ENCODE data around the gene CD46. TPM values are rescaled to one million over a fixed set of nuclear protein-coding genes. Genes with fewer than 3 reads are reported as not detected.

Gene CD46
- total RNA-seq, 4 donors from 2014 or later, result 65.5 to 209 (median 180) TPM

GRCh38 chr1:207740207-207740606, 11.6 kb upstream of the CD46 start:
- Histone ChIP-seq H3K4me1 (no peaks in the 10 kb centered on the region), H3K27ac (no peak overlapping the region), H3K27me3 (no peaks in the 10 kb centered on the region), H3K36me3 (no peaks in the 10 kb centered on the region), H3K4me3 (no peak overlapping the region), H3K9me3 (no peaks in the 10 kb centered on the region)
- TF ChIP-seq POLR2A (IDR thresholded peaks at IDR 0.05) (no peak), POLR2AphosphoS5 (IDR thresholded peaks at IDR 0.05) (no peak), EP300 (IDR thresholded peaks at IDR 0.05; ENCODE audit: low read depth) (no peak), CTCF (IDR thresholded peaks at IDR 0.05) (no peak)
- no peak for DNase-seq
- intact Hi-C loops (cut with DNase I; ENCODE audit: low total_unique reads) (no loop called here), in situ Hi-C loops (cut with MboI; ENCODE audit: low pct_ligation_motif_present in 1 of 4, low pct_unique_long_range_greater_than_20kb in 1 of 4, low sequenced_read_pairs in 3 of 4) (no loop called here)
- 76 to 77% methylated on average over 2 of the region's 2 CpGs for WGBS, 2 donors (ENCODE audit: low coverage in 1 of 2)

GRCh38 chr1:207742850-207743555, 8.9 kb upstream of the CD46 start:
- intact Hi-C loops (cut with DNase I; ENCODE audit: low total_unique reads) (no loop called here), in situ Hi-C loops (cut with MboI; ENCODE audit: low pct_ligation_motif_present in 1 of 4, low pct_unique_long_range_greater_than_20kb in 1 of 4, low sequenced_read_pairs in 3 of 4) (no loop called here)
- no peak for DNase-seq
- Histone ChIP-seq H3K4me3 (no peak overlapping the region), H3K4me1 (no peaks in the 10 kb centered on the region), H3K36me3 (no peaks in the 10 kb centered on the region), H3K27me3 (no peaks in the 10 kb centered on the region), H3K9me3 (no peaks in the 10 kb centered on the region), H3K27ac (no peak overlapping the region)
- no peak for TF ChIP-seq EP300 (IDR thresholded peaks at IDR 0.05; ENCODE audit: low read depth)
- no peak for TF ChIP-seq POLR2A (IDR thresholded peaks at IDR 0.05)
- TF ChIP-seq POLR2AphosphoS5 (IDR thresholded peaks at IDR 0.05), result no peak
- TF ChIP-seq CTCF (IDR thresholded peaks at IDR 0.05), result no peak
- 82 to 85% methylated on average over 3 of the region's 3 CpGs for WGBS, 2 donors (ENCODE audit: low coverage in 1 of 2)

- 91 to 100% methylated on average over 3 to 4 of the region's 4 CpGs for WGBS, 2 donors (ENCODE audit: low coverage in 1 of 2)
- H3K36me3 ChIP-seq, result no peaks in the 10 kb centered on the region
- H3K27ac ChIP-seq, result no peak overlapping the region
- no peaks in the 10 kb centered on the region for H3K27me3 ChIP-seq
- no peaks in the 10 kb centered on the region for H3K9me3 ChIP-seq
- in situ Hi-C loops (cut with MboI; ENCODE audit: low pct_ligation_motif_present in 1 of 4, low pct_unique_long_range_greater_than_20kb in 1 of 4, low sequenced_read_pairs in 3 of 4) (no loop called here), intact Hi-C loops (cut with DNase I; ENCODE audit: low total_unique reads) (no loop called here)
- DNase-seq, result no peak
- no peak overlapping the region for H3K4me3 ChIP-seq
- H3K4me1 ChIP-seq, result peaks cover 0 to 6% (median 2%) of the 10 kb centered on the region in 4 donors
- TF ChIP-seq POLR2AphosphoS5 (IDR thresholded peaks at IDR 0.05), result no peak
- TF ChIP-seq EP300 (IDR thresholded peaks at IDR 0.05; ENCODE audit: low read depth), result no peak
- TF ChIP-seq CTCF (IDR thresholded peaks at IDR 0.05), result no peak
Measured at GRCh38 chr1:207744000-207744534, 7.8 kb upstream of the CD46 start.

- Histone ChIP-seq H3K27me3 (no peaks in the 10 kb centered on the region), H3K4me1 (peaks cover 0 to 15% (median 5%) of the 10 kb centered on the region in 4 donors), H3K9me3 (no peaks in the 10 kb centered on the region), H3K36me3 (no peaks in the 10 kb centered on the region), H3K27ac (no peak overlapping the region), H3K4me3 (no peak overlapping the region)
- intact Hi-C loops (cut with DNase I; ENCODE audit: low total_unique reads), result no loop called here
- TF ChIP-seq POLR2A (IDR thresholded peaks at IDR 0.05), result no peak
- TF ChIP-seq POLR2AphosphoS5 (IDR thresholded peaks at IDR 0.05), result no peak
- no peak for TF ChIP-seq CTCF (IDR thresholded peaks at IDR 0.05)
- no peak for TF ChIP-seq EP300 (IDR thresholded peaks at IDR 0.05; ENCODE audit: low read depth)
- DNase-seq, result no peak
- 67 to 80% methylated on average over 1 of the region's 1 CpG for WGBS, 2 donors (ENCODE audit: low coverage in 1 of 2)
- in situ Hi-C loops (cut with MboI; ENCODE audit: low pct_ligation_motif_present in 1 of 4, low pct_unique_long_range_greater_than_20kb in 1 of 4, low sequenced_read_pairs in 3 of 4), result no loop called here
Measured at GRCh38 chr1:207745285-207745684, 6.6 kb upstream of the CD46 start.
